RWPE2 (cell line): ENCODE results near the gene SUFU.

Experiments used
- ATAC-seq: fragments of 200-7000 bp; cut with Tn5 transposase; 3 replicates; pipeline ENCODE4 v1.9.1; 2021; ENCODE audit warnings: low read depth
- DNase-seq: peaks from one replicate; pipeline ENCODE4 v3.0.0-alpha.2; 2020; ENCODE audit warnings: low spot score
- H3K27ac ChIP-seq: fragments of 450-650 bp; 2 replicates; pipeline ENCODE4 v1.5.1; 2017; ENCODE audit warnings: mild to moderate bottlenecking; ENCODE audit not compliant: poor library complexity, severe bottlenecking
- H3K27me3 ChIP-seq: fragments of 250-450 bp; sonication (Bioruptor Pico); 2 replicates; pipeline ENCODE4 v1.5.1; 2021; ENCODE audit warnings: mild to moderate bottlenecking, moderate library complexity; ENCODE audit not compliant: insufficient read depth, poor library complexity, severe bottlenecking
- H3K36me3 ChIP-seq: fragments of 250-450 bp; sonication (Bioruptor Pico); 2 replicates; pipeline ENCODE4 v1.5.1; 2020; ENCODE audit warnings: low read depth, mild to moderate bottlenecking, moderate library complexity
- H3K4me1 ChIP-seq: fragments of 250-450 bp; sonication (Bioruptor Pico); 2 replicates; pipeline ENCODE4 v1.5.1; 2021; ENCODE audit warnings: mild to moderate bottlenecking, moderate library complexity; ENCODE audit not compliant: insufficient read depth, poor library complexity, severe bottlenecking
- H3K4me3 ChIP-seq: fragments of 250-450 bp; sonication (Bioruptor Pico); 2 replicates; pipeline ENCODE4 v1.5.1; 2021; ENCODE audit warnings: mild to moderate bottlenecking, moderate library complexity; ENCODE audit not compliant: severe bottlenecking
- H3K9me3 ChIP-seq: fragments of 250-450 bp; sonication (Bioruptor Pico); 2 replicates; pipeline ENCODE4 v1.5.1; 2021; ENCODE audit warnings: mild to moderate bottlenecking, moderate library complexity; ENCODE audit not compliant: severe bottlenecking
- TF ChIP-seq, protein P1 (sequence below): fragments of 450-650 bp; IDR thresholded peaks from one replicate; pipeline ENCODE4 v1.5.1; 2017; ENCODE audit warnings: mild to moderate bottlenecking, moderate library complexity; ENCODE audit not compliant: poor library complexity, severe bottlenecking

SUFU gene

DNA sequence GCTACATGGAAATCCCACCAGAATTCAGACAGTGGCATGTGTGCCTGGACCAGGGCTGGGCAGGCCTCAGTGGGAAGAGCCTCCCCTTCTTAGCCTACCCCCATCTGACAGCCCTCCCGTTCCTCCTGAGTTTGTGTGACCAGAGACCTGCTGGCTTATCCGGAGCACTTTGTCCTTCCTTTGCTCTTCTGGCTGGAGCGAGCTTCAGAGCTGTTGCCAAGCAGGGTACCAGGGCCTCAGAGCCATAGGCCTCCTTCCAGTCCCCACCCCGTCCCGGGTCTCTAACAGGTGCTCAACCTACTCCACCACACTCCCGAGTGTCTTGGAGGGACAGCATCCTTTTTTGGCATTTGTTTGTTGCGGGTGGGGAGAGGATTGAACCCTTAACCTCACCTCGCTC lies 114.0 kb downstream of the SUFU start:
- H3K27ac ChIP-seq, result no peak overlapping the region
- no peaks in the 10 kb centered on the region for H3K9me3 ChIP-seq
- H3K4me1 ChIP-seq, result no peaks in the 10 kb centered on the region
- no peak for DNase-seq
- H3K27me3 ChIP-seq, result no peaks in the 10 kb centered on the region
- TF ChIP-seq, protein P1, sequence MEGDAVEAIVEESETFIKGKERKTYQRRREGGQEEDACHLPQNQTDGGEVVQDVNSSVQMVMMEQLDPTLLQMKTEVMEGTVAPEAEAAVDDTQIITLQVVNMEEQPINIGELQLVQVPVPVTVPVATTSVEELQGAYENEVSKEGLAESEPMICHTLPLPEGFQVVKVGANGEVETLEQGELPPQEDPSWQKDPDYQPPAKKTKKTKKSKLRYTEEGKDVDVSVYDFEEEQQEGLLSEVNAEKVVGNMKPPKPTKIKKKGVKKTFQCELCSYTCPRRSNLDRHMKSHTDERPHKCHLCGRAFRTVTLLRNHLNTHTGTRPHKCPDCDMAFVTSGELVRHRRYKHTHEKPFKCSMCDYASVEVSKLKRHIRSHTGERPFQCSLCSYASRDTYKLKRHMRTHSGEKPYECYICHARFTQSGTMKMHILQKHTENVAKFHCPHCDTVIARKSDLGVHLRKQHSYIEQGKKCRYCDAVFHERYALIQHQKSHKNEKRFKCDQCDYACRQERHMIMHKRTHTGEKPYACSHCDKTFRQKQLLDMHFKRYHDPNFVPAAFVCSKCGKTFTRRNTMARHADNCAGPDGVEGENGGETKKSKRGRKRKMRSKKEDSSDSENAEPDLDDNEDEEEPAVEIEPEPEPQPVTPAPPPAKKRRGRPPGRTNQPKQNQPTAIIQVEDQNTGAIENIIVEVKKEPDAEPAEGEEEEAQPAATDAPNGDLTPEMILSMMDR, result no peak
- no peak for ATAC-seq
- no peak overlapping the region for H3K4me3 ChIP-seq
- no peaks in the 10 kb centered on the region for H3K36me3 ChIP-seq

DNA sequence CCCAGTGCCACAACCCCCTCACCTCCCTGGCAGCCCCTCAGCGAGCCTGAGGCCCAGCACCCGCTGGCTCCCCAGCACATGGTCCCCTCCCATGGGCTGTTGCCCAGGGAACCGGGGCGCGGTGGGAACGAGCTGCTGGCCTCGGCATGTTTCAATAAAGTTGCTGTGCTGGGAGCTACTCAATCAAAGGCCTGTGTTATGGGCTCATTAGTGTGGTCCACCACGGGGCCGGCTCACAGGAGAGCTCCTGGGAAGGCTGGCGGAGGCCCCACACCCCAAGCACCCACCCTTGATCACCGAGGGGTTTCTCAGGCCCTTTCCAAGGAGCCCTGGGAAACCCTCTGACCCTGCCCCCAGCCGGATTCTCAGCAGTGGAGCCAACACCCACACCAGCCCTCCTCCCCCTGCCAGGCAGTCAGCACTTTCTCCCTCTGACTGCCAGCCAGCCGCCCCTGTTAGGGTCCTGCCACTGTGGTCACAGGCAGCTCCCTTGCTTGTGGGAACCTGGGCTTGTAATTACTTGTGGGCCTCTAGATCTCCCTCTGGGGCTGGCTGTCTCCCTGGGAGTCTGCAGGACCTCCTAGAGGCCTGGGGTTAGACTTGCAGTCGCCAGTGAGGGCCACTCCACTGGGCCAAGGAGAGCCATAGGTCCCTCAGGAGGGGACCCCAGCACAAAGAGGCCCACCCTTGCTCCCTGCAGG lies 115.7 kb downstream of the SUFU start:
- Histone ChIP-seq H3K4me3 (no peak overlapping the region), H3K9me3 (no peaks in the 10 kb centered on the region), H3K4me1 (peaks cover under 1% of the 10 kb centered on the region), H3K27ac (no peak overlapping the region), H3K36me3 (no peaks in the 10 kb centered on the region), H3K27me3 (no peaks in the 10 kb centered on the region)
- no peak for ATAC-seq
- TF ChIP-seq, protein P1, result no peak
- DNase-seq, result no peak

DNA sequence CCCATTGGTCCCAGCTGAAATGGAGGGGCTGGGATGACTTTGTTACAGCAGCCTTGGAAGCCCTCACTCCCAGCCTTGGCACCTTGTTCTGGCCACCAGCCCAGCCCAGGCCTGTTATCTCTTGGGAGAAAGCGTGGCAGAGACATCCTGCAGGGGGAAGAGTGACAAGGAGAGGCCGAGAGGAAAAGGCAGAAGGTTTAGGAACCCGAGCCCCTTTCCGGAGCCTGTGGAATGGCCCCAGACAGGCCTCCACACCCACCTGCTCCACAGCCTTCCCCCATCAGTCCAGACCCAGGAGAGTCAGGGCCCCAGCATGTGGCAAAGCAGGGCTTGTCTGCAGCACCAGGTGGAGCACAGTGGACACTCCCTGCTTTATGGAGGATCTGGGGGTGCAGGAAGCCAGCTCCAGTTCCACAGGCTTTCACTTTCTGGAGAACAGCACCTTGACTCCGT lies 116.4 kb downstream of the SUFU start:
- Histone ChIP-seq H3K36me3 (no peaks in the 10 kb centered on the region), H3K27me3 (no peaks in the 10 kb centered on the region), H3K27ac (peak overlapping the region; percentile 22), H3K4me1 (peaks cover 7% of the 10 kb centered on the region), H3K9me3 (no peaks in the 10 kb centered on the region), H3K4me3 (no peak overlapping the region)
- TF ChIP-seq, protein P1, result no peak
- no peak for DNase-seq
- no peak for ATAC-seq

DNA sequence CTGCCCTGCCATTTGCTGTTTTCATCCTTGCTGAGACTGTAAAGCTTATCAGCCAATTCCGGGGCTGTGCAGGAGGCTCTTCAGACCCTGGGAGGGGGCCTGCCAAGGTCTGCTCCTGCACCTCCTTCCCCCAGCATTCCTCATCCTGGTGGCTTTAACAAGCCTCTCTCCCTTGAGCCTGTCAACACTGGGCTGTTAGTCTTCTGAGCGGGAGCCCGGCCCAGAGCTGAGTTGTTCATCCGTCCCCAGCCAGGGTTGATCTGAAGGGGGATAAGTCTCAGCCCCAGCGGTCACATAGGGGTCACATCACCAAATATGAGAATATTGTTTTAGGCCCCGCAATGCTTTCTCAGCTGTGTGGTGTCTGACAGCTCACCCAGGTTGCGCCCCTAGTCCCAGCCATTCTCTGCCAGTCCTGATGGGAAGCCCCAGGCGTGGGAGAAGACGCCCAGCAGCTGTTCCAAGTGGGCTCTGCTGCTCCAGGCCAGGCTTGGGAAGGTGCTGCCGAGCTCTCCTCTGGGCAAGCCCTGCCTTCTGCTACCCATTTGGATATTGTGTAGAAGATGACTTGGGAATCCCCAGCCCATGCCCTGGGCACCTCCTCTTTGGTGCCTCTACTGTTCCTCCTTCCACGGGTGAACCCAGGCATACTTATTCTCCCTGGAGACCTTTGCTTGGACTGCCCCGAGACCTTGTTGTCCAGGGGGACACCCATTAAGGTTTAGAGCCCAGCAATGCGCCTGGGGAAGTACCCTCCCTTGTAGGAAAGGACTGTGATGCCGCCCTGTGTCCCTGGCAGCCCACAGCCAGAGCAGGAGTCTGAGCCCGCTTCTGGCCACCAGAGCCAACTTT lies 117.0 kb downstream of the SUFU start:
- DNase-seq (no peak), ATAC-seq (no peak)
- TF ChIP-seq, protein P1, result no peak
- Histone ChIP-seq H3K4me1 (peaks cover 14% of the 10 kb centered on the region), H3K9me3 (no peaks in the 10 kb centered on the region), H3K27me3 (no peaks in the 10 kb centered on the region), H3K36me3 (no peaks in the 10 kb centered on the region), H3K4me3 (no peak overlapping the region), H3K27ac (peak overlapping the region; percentile 22)
